Activated CD8-positive, alpha-beta memory T cell treated with anti-CD3 and anti-CD28 coated beads, Interleukin-2, amount 10 ng/mL, durations not matched to agents 7 days and 5 days (primary cell): ENCODE measurements around the gene ST6GALNAC3. TPM values are rescaled to one million over a fixed set of nuclear protein-coding genes. Genes with fewer than 3 reads are reported as not detected.

ENCODE experiments used
- ATAC-seq: fragments of 150-1000 bp; cut with Tn5 transposase; one replicate; pipeline ENCODE4 v1.10.0; 2021; ENCODE audit warnings: moderate library complexity
- CTCF ChIA-PET: fragments of 350-600 bp; sonication (Branson Sonifier 250); formaldehyde crosslinking; loops from one replicate; lab custom pipeline; 2021; ENCODE audit warnings: antibody characterized with exemption; lab: Charles Lee
- DNase-seq: peaks from one replicate; pipeline ENCODE4 v3.0.0-alpha.2; 2020
- H3K27ac Mint-ChIP-seq: one replicate; pipeline ENCODE4 v1.8.0; 2021; ENCODE audit warnings: mild to moderate bottlenecking, mixed read lengths
- H3K27me3 Mint-ChIP-seq: one replicate; pipeline ENCODE4 v1.8.0; 2021; ENCODE audit warnings: mixed read lengths
- H3K36me3 Mint-ChIP-seq: one replicate; pipeline ENCODE4 v1.8.0; 2021; ENCODE audit warnings: mild to moderate bottlenecking, mixed read lengths
- H3K4me1 Mint-ChIP-seq: one replicate; pipeline ENCODE4 v1.8.0; 2021; ENCODE audit warnings: mixed read lengths
- H3K4me3 Mint-ChIP-seq: one replicate; pipeline ENCODE4 v1.8.0; 2021; ENCODE audit warnings: mild to moderate bottlenecking, moderate library complexity, mixed read lengths
- H3K9me3 Mint-ChIP-seq: one replicate; pipeline ENCODE4 v1.8.0; 2022; ENCODE audit warnings: low read depth, mixed read lengths
- total RNA-seq, 2 experiments: library from RNA; stranded (reverse); gene quantifications; one replicate each; pipeline ENCODE4 v1.2.3, GENCODE V29; 2021

Gene ST6GALNAC3
- total RNA-seq, 2 experiments from 2014 or later: 0.26 to 0.88 TPM

GRCh38 chr1:76291191-76291590 lies 216.6 kb downstream of the ST6GALNAC3 start:
- ATAC-seq (no peak), DNase-seq (no peak)
- Mint-ChIP-seq H3K9me3 (no peaks in the 10 kb centered on the region), H3K4me1 (peaks cover 53% of the 10 kb centered on the region), H3K36me3 (no peaks in the 10 kb centered on the region), H3K4me3 (no peak overlapping the region), H3K27ac (no peak overlapping the region), H3K27me3 (no peaks in the 10 kb centered on the region)
- CTCF ChIA-PET: interaction anchor here (1.0 kb wide), 1 partner anchor 137 kb away, joined by 3 read pairs; no protein-coding TSS in a partner anchor

DNA sequence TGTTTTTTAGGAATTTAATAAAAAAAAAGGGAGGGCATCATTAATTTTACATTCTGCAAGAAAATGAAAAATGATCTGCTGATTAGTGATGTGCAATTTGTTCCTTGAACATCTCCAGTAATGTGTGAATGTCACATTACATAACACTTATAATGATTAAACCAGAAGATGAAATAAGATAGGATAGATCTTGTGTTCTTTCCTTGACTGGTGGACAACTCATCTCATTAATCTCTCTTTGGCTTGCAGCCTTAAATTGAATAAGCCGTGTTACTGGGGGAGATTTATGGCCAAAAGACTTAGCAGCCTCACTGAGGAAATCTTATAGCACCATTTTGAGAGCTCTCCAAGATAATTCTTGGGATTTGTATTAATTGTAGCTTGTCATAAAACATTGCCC lies 217.2 kb downstream of the ST6GALNAC3 start:
- H3K9me3 Mint-ChIP-seq: no peaks in the 10 kb centered on the region
- H3K4me1 Mint-ChIP-seq: peaks cover 53% of the 10 kb centered on the region
- ATAC-seq (no peak), DNase-seq (no peak)
- CTCF ChIA-PET: interaction anchor here (1.0 kb wide), 1 partner anchor 137 kb away, joined by 3 read pairs; no protein-coding TSS in a partner anchor
- H3K27me3 Mint-ChIP-seq: peaks cover 2% of the 10 kb centered on the region
- H3K27ac Mint-ChIP-seq: no peak overlapping the region
- H3K4me3 Mint-ChIP-seq: no peak overlapping the region
- H3K36me3 Mint-ChIP-seq: peaks cover 1% of the 10 kb centered on the region

DNA sequence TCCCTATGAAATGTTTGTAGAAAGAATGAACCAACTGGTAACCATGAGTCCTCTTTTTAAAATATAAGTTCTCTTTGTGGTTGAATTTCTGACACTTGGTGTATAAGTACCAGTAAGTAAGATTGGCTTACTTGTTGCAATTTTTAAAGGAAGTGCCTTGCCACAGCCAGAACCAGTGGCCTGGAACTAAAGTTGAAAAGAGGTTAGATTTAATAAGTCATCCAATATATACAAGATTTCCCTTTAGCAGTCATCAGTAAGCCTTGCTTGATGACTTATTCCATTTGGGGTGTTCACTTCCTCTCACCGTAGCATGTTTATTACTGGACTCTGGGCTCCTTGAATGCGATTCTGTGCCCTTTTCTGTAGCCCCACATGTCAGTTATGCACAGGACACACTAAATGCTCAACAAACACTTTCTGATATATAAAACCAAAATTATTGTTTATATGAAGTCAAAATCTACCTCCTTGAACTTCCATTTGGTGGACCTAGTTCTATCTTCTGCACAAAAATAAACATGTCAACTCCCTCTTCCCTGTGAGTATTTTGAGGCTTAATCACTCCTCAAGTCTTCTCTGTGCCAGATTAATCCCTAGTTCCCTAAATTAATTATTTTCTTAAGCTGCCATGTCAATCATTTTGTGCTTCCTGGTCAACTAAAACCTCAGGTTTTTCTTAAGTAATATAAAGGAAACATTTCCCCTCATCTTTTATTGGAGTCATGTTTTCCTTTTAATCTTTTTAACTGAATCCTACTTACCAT lies 218.1 kb downstream of the ST6GALNAC3 start:
- no peak overlapping the region for H3K4me3 Mint-ChIP-seq
- peaks cover 53% of the 10 kb centered on the region for H3K4me1 Mint-ChIP-seq
- H3K36me3 Mint-ChIP-seq: peaks cover 1% of the 10 kb centered on the region
- peaks cover 2% of the 10 kb centered on the region for H3K27me3 Mint-ChIP-seq
- CTCF ChIA-PET: no interaction called here
- H3K9me3 Mint-ChIP-seq: no peaks in the 10 kb centered on the region
- DNase-seq: no peak
- peak; percentile 28 for ATAC-seq
- no peak overlapping the region for H3K27ac Mint-ChIP-seq

GRCh38 chr1:76293831-76294230 lies 219.3 kb downstream of the ST6GALNAC3 start:
- no peaks in the 10 kb centered on the region for H3K9me3 Mint-ChIP-seq
- peak overlapping the region; percentile 47 for H3K27ac Mint-ChIP-seq
- no peak for DNase-seq
- H3K27me3 Mint-ChIP-seq: peaks cover 2% of the 10 kb centered on the region
- peaks cover 46% of the 10 kb centered on the region for H3K4me1 Mint-ChIP-seq
- H3K36me3 Mint-ChIP-seq: peaks cover 1% of the 10 kb centered on the region
- no peak for ATAC-seq
- H3K4me3 Mint-ChIP-seq: no peak overlapping the region
- CTCF ChIA-PET: interaction anchor here (1.9 kb wide), 1 partner anchor 139 kb away, joined by 12 read pairs; no protein-coding TSS in a partner anchor

DNA sequence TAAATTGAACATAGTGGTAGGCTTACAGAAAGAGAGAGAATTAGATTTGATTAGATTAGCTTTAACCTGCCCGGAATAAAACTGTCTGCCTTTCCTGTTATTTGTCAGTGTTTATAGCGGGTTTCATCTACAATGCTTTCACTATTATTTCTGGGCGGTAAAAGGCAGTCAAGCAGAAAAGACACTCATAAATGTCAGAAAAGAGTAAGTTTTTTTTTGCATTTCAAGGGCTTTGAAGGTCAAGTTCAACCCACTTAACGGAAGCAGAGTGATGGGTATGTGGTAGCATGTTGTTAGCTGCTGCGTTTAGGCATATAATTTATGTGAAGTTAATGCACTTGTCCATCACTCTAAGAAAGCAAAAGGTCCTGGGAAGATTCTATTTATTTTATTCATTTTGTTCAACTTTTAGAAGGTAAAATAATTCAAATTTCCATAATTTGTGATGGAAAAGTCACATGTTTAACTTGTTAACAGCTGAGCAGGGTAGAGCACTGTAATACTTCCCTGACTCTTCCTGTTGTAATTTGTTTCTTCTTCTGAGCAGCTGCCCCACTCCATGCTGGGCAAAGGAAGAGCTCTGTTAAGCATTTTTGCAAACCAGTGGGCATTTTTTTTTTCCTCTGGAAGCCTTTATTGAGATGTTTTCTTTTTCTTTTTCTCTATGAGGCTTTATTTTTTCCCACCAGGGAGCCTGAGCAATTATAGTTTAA lies 220.1 kb downstream of the ST6GALNAC3 start:
- peak overlapping the region; percentile 82 for H3K27ac Mint-ChIP-seq
- H3K4me1 Mint-ChIP-seq: peaks cover 45% of the 10 kb centered on the region
- ATAC-seq (peak; percentile 76), DNase-seq (no peak)
- CTCF ChIA-PET: interaction anchor here (1.9 kb wide), 1 partner anchor 140 kb away, joined by 12 read pairs; no protein-coding TSS in a partner anchor
- peaks cover 1% of the 10 kb centered on the region for H3K36me3 Mint-ChIP-seq
- H3K27me3 Mint-ChIP-seq: peaks cover 2% of the 10 kb centered on the region
- H3K9me3 Mint-ChIP-seq: no peaks in the 10 kb centered on the region
- H3K4me3 Mint-ChIP-seq: peak overlapping the region; percentile 70

- Mint-ChIP-seq H3K9me3 (no peaks in the 10 kb centered on the region), H3K4me1 (peaks cover 36% of the 10 kb centered on the region), H3K4me3 (no peak overlapping the region), H3K27me3 (peaks cover 2% of the 10 kb centered on the region), H3K27ac (no peak overlapping the region), H3K36me3 (peaks cover 1% of the 10 kb centered on the region)
- CTCF ChIA-PET: no interaction called here
- no peak for ATAC-seq
- no peak for DNase-seq
Observed at GRCh38 chr1:76298399-76298798, 223.9 kb downstream of the ST6GALNAC3 start.

GRCh38 chr1:76299036-76299435 lies 224.5 kb downstream of the ST6GALNAC3 start:
- peaks cover 1% of the 10 kb centered on the region for H3K36me3 Mint-ChIP-seq
- H3K9me3 Mint-ChIP-seq: no peaks in the 10 kb centered on the region
- peaks cover 2% of the 10 kb centered on the region for H3K27me3 Mint-ChIP-seq
- ATAC-seq (no peak), DNase-seq (no peak)
- no peak overlapping the region for H3K27ac Mint-ChIP-seq
- H3K4me1 Mint-ChIP-seq: peaks cover 30% of the 10 kb centered on the region
- H3K4me3 Mint-ChIP-seq: no peak overlapping the region
- CTCF ChIA-PET: interaction anchor here (1.0 kb wide), 1 partner anchor 145 kb away, joined by 5 read pairs; no protein-coding TSS in a partner anchor

GRCh38 chr1:76300556-76300955 lies 226.0 kb downstream of the ST6GALNAC3 start:
- peaks cover 1% of the 10 kb centered on the region for H3K36me3 Mint-ChIP-seq
- no peak overlapping the region for H3K4me3 Mint-ChIP-seq
- H3K27me3 Mint-ChIP-seq: peaks cover 2% of the 10 kb centered on the region
- H3K4me1 Mint-ChIP-seq: peaks cover 18% of the 10 kb centered on the region
- H3K9me3 Mint-ChIP-seq: no peaks in the 10 kb centered on the region
- ATAC-seq (no peak), DNase-seq (no peak)
- CTCF ChIA-PET: no interaction called here
- no peak overlapping the region for H3K27ac Mint-ChIP-seq

GRCh38 chr1:76302711-76303339 lies 228.3 kb downstream of the ST6GALNAC3 start:
- Mint-ChIP-seq H3K9me3 (no peaks in the 10 kb centered on the region), H3K4me3 (no peak overlapping the region), H3K4me1 (peaks cover 12% of the 10 kb centered on the region), H3K27me3 (peaks cover 2% of the 10 kb centered on the region), H3K27ac (no peak overlapping the region), H3K36me3 (no peaks in the 10 kb centered on the region)
- DNase-seq (no peak), ATAC-seq (no peak)
- CTCF ChIA-PET: no interaction called here

DNA sequence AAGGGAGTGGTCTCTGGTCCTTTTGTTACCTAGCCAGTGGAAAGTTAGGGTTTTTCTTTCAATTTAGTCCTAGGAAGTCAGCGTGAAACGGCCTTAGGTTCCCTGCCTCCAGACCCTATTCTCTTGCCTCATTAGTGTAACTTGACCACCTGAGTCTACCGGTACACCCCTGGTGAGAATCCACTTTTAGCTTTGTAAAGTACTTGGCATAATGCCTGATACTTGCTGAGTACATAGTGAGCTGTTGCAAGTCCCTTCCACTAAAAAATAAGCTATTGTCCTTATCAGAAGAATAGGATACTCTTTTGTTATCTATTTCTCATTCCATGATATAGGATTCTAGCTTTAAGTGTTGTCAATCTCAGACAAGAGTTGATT lies 228.8 kb downstream of the ST6GALNAC3 start:
- ATAC-seq: no peak

DNA sequence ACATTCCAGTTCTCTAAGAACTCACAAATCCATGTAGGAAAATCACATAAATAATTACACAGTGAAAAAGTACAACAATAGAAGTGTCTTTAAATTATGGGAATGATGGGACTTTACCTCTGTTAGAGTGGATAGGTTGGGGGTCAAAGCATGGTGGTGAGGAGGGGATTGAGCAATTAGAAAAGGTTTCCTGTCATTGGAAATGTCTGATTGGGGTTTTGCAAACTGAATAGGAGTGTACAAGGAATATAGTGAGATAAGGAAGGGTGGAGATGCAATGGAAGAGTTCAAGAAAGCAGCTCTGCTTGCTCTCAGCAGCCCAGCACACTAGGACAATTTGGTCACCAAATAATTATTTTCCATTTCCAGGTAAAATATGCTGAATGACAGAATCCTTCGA lies 238.8 kb downstream of the ST6GALNAC3 start:
- H3K9me3 Mint-ChIP-seq: no peaks in the 10 kb centered on the region
- CTCF ChIA-PET: no interaction called here

More for the DNA sequence above, 228.8 kb downstream of the ST6GALNAC3 start:
- H3K4me1 Mint-ChIP-seq: peaks cover 12% of the 10 kb centered on the region
- H3K36me3 Mint-ChIP-seq: no peaks in the 10 kb centered on the region
- H3K27ac Mint-ChIP-seq: no peak overlapping the region
- no peak overlapping the region for H3K4me3 Mint-ChIP-seq
- CTCF ChIA-PET: no interaction called here
- H3K9me3 Mint-ChIP-seq: no peaks in the 10 kb centered on the region
- no peak for DNase-seq
- peaks cover 2% of the 10 kb centered on the region for H3K27me3 Mint-ChIP-seq

DNA sequence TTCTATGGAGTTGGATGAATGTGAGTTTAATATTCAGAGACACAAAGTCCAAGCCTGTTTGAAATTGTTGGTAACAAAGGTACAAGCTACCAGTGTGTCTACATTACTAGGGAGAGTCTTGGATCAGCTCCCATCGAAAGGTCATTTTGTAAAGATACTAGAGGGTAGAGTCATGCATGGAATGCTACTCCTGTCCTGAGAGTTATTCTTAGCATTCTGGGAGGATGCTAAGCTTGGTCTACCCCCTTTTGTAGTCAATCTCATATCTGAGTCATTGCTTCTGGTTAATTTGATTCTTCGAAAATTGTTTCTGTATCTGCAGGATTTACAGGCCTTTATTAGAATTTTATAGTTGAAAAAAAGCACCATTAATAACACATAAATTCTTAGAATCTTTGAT lies 240.2 kb downstream of the ST6GALNAC3 start:
- Mint-ChIP-seq H3K27ac (no peak overlapping the region), H3K9me3 (no peaks in the 10 kb centered on the region), H3K4me3 (no peak overlapping the region), H3K4me1 (peaks cover 3% of the 10 kb centered on the region), H3K27me3 (no peaks in the 10 kb centered on the region), H3K36me3 (no peaks in the 10 kb centered on the region)
- CTCF ChIA-PET: no interaction called here
- DNase-seq (no peak), ATAC-seq (no peak)

More for the DNA sequence above, 238.8 kb downstream of the ST6GALNAC3 start:
- DNase-seq (no peak), ATAC-seq (no peak)
- Mint-ChIP-seq H3K27me3 (no peaks in the 10 kb centered on the region), H3K4me3 (no peak overlapping the region), H3K36me3 (no peaks in the 10 kb centered on the region), H3K4me1 (peaks cover 3% of the 10 kb centered on the region), H3K27ac (no peak overlapping the region)

DNA sequence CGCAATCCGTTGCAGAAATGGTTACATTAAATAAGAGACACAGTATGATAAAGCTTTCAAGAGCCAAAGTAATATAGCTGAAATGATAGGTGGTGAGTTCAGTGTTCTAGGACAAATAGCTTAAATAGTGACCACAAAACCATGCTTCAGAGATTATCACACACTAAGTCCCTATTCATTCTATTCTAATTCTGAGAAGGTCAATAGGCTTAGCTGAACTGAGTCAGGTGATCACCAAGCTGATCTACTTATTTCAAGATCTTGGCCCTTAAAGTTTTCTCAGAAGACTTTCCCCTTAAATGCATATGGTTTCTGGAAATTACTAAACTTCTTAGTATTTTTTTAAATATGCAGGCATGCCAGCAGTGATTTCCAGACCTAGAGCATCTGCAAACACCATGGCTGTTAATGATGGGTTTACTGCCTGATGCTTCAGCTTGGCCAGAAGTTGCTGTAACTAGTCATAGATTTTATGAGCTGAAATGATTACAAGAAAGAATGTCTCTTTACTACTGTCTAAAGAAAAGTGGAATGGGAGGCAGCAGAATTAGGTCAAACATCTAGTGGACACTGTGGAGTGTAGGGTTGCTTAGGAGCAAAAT lies 242.9 kb downstream of the ST6GALNAC3 start:
- Mint-ChIP-seq H3K27me3 (no peaks in the 10 kb centered on the region), H3K4me3 (no peak overlapping the region), H3K4me1 (peaks cover 3% of the 10 kb centered on the region), H3K9me3 (no peaks in the 10 kb centered on the region), H3K36me3 (no peaks in the 10 kb centered on the region), H3K27ac (no peak overlapping the region)
- ATAC-seq (no peak), DNase-seq (no peak)
- CTCF ChIA-PET: interaction anchor here (1.7 kb wide), 1 partner anchor 15 kb away, joined by 3 read pairs; no protein-coding TSS in a partner anchor
